ENCODE measurements around the gene RNF41. TPM values are rescaled to one million over a fixed set of nuclear protein-coding genes. Genes with fewer than 3 reads are reported as not detected.

Gene RNF41
- total RNA-seq, 1 donor from 2014 or later = 50.8 TPM

DNA sequence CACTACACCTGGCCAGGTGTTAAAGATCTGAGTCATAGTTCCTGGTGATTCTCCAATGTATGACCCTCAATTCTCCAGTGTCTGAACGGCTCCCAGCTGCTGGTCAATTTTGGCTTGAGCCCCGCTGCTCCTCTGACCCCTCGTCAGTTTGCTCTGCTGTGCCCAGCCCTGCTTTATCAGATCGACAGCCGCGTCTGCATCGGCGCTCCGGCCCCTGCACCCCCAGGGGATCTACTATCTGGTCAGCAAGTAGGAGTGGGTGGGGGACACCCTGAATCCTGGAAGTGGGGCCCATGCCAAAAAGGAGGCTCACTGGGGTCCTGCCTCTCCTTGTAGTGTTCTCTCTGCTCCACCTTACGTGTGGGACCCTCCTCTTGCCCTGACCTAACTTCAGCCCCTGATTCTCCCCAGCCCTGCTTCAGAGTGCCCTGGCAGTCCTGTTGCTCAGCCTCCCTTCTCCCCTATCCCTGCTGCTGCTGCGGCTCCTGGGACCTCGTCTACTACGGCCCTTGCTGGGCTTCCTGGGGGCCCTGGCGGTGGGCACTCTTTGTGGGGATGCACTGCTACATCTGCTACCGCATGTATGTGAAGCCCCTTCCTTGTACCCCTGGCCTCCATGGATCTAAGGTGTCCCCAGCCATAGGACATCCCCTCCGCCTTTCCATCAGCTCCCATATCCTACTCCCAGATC is 13.2 kb upstream of the RNF41 start:
- Mint-ChIP-seq H3K27me3 (no peaks in the 10 kb centered on the region), H3K4me3 (ENCODE audit: low read depth) (no peak overlapping the region), H3K9me3 (ENCODE audit: low read depth) (no peaks in the 10 kb centered on the region), H3K27ac (peak overlapping the region; percentile 85), H3K36me3 (ENCODE audit: insufficient read depth) (peaks cover 5% of the 10 kb centered on the region), H3K4me1 (ENCODE audit: low read depth) (peaks cover 23% of the 10 kb centered on the region)
- no peak for DNase-seq (ENCODE audit: low spot score, unreplicated experiment)
- TF ChIP-seq CTCF (IDR thresholded peaks at IDR 0.05; ENCODE audit: unreplicated experiment) = no peak

DNA sequence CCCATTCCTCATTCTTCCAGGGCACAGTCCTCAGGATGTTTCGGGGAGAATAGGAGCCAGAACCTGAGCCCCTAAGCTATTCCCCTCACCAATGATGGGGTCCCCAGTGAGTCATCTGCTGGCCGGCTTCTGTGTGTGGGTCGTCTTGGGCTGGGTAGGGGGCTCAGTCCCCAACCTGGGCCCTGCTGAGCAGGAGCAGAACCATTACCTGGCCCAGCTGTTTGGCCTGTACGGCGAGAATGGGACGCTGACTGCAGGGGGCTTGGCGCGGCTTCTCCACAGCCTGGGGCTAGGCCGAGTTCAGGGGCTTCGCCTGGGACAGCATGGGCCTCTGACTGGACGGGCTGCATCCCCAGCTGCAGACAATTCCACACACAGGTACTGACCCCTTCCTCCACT is 9.5 kb upstream of the RNF41 start:
- peaks cover 3% of the 10 kb centered on the region for H3K36me3 Mint-ChIP-seq (ENCODE audit: insufficient read depth)
- TF ChIP-seq CTCF (IDR thresholded peaks at IDR 0.05; ENCODE audit: unreplicated experiment) = no peak
- no peaks in the 10 kb centered on the region for H3K9me3 Mint-ChIP-seq (ENCODE audit: low read depth)
- H3K4me3 Mint-ChIP-seq (ENCODE audit: low read depth) = peak overlapping the region; percentile 68
- H3K4me1 Mint-ChIP-seq (ENCODE audit: low read depth) = peaks cover 27% of the 10 kb centered on the region
- H3K27me3 Mint-ChIP-seq = no peaks in the 10 kb centered on the region
- H3K27ac Mint-ChIP-seq = peak overlapping the region; percentile 95
- no peak for DNase-seq (ENCODE audit: low spot score, unreplicated experiment)

DNA sequence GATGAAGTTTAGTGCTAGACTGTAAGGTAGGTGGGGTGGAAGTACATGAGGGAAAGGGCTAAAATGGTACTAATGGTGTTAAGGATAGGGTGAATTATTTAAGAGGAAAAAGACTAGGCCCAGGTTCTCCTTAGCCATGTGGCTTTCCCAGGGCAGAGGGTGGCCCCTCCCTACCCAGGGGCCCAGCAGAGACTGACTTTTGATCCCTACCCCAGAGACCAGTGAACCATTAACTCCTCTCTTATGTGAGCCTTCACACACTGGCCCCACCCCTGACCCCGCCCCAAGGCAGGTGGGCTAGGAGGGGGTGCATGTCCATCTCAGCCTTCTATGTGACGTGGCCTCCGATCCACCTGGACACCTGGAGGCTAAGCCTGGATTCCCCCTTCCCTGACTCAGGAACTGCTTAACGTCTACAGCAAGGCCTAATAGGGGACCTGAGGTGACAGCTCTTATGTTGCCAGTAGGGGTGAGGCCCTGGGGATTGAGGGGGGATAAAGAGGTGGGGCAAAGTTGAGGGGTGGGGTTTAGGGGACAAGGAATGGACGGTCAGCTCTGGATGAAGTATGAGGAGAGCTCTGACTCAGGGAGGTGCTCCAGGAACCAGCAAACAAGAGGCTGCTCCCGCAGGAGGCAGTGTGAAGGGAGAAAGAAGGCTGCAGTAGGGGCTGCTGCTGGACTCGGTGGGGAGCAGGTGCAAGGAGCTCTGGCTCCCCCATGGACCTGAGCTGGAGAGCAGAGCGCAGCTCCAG is 8.9 kb upstream of the RNF41 start:
- peak overlapping the region; percentile 68 for H3K4me3 Mint-ChIP-seq (ENCODE audit: low read depth)
- DNase-seq (ENCODE audit: low spot score, unreplicated experiment) = peak; percentile 57

DNA sequence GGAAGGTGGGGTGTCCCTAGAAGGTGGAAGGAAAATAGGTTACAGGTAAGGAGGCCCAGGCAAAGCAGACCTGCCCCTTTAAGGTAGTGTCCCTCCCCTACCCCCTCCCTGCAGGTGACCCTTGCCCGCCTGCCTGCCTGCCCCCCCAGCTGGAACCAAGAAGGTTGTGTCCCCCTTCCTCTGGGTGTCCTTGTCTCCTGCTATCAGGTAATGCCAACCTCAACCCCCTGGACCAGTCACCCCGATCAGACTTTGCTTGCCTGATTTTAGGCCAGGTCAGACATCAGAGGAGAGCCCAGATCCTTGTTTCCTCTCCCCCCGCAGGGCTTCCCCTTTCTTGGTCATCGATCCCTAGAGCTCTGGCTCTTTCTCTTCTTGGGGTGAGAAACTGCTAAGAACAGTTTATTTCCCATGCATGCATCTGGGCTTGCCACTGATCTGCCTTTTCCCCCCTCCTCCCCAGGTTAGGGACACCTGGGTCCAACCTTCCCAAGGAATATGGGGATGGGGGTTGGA is 8.3 kb upstream of the RNF41 start, which contains the start of gene SLC39A5:
Gene SLC39A5, plus strand, starts transcription at position 136 of the 516 bp plus-strand sequence. CDS start 1,224 bp downstream, outside the sequence.
- Mint-ChIP-seq H3K4me3 (ENCODE audit: low read depth) (peak within 1 kb of the TSS; percentile 68), H3K27me3 (no peaks in the 10 kb centered on the region), H3K4me1 (ENCODE audit: low read depth) (peaks cover 32% of the 10 kb centered on the region), H3K9me3 (ENCODE audit: low read depth) (no peaks in the 10 kb centered on the region), H3K27ac (peak within 1 kb of the TSS; percentile 95), H3K36me3 (ENCODE audit: insufficient read depth) (peaks cover 4% of the 10 kb centered on the region)
- TF ChIP-seq CTCF (IDR thresholded peaks at IDR 0.05; ENCODE audit: unreplicated experiment) = no peak
- no peak for DNase-seq (ENCODE audit: low spot score, unreplicated experiment)

More for the DNA sequence above, 8.9 kb upstream of the RNF41 start:
- TF ChIP-seq CTCF (IDR thresholded peaks at IDR 0.05; ENCODE audit: unreplicated experiment) = no peak
- Mint-ChIP-seq H3K4me1 (ENCODE audit: low read depth) (peaks cover 27% of the 10 kb centered on the region), H3K27ac (peak overlapping the region; percentile 95), H3K27me3 (no peaks in the 10 kb centered on the region), H3K9me3 (ENCODE audit: low read depth) (no peaks in the 10 kb centered on the region), H3K36me3 (ENCODE audit: insufficient read depth) (peaks cover 4% of the 10 kb centered on the region)

DNA sequence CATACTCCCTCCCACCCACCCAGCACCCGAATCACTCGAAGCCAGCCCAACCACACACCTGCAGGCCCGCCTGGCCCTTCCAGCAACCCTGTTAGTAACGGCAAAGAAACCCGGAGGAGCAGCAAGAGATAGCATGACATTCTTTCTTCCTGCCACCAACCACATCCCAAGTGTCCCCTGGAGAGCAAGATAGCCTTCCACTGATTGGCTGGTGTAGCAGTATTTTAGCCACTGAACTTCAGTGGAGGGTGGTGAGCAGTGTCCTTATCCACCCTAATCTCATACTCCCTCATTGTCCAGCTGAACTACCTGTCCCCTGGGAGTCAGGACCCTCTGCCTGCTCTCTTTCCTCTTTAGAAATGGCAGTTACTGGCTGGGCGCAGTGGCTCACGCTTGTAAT is 7.4 kb upstream of the RNF41 start:
- H3K9me3 Mint-ChIP-seq (ENCODE audit: low read depth) = no peaks in the 10 kb centered on the region
- H3K27me3 Mint-ChIP-seq = no peaks in the 10 kb centered on the region
- no peak overlapping the region for H3K4me3 Mint-ChIP-seq (ENCODE audit: low read depth)
- peak overlapping the region; percentile 74 for H3K27ac Mint-ChIP-seq
- TF ChIP-seq CTCF (IDR thresholded peaks at IDR 0.05; ENCODE audit: unreplicated experiment) = no peak
- DNase-seq (ENCODE audit: low spot score, unreplicated experiment) = no peak
- H3K36me3 Mint-ChIP-seq (ENCODE audit: insufficient read depth) = peaks cover 4% of the 10 kb centered on the region
- peaks cover 34% of the 10 kb centered on the region for H3K4me1 Mint-ChIP-seq (ENCODE audit: low read depth)
